GM12878 (cell line): ENCODE results near the gene KRT10. TPM values are rescaled to one million over a fixed set of nuclear protein-coding genes. Genes with fewer than 3 reads are reported as not detected.
A peak's percentile ranks its signal among the peaks of the same experiment; 100 is the strongest.

Source experiments
- ATAC-seq: fragments of 200-7000 bp; cut with Tn5 transposase; 3 replicates; pipeline ENCODE4 v1.9.1; 2020; ENCODE audit warnings: mild to moderate bottlenecking, moderate library complexity
- BruUV-seq: library from RNA; stranded (reverse); fragments of 400-500 nt; replicated peaks from 2 replicates; lab custom pipeline; 2021; lab: Mats Ljungman, UMichigan
- CTCF ChIA-PET: fragments of 300-600 bp; sonication (Branson Sonifier 250); formaldehyde crosslinking; extraction: SDS; loops from one replicate; lab custom pipeline; 2021; ENCODE audit warnings: inconsistent platforms; lab: Yijun Ruan, JAX
- POLR2A ChIA-PET: fragments of 350-600 bp; formaldehyde crosslinking; extraction: SDS; loops from one replicate; lab custom pipeline; 2021; ENCODE audit warnings: inconsistent platforms; lab: Charles Lee
- RAD21 ChIA-PET: fragments of 300-600 bp; sonication (Branson Sonifier 250); formaldehyde crosslinking; loops from one replicate; lab custom pipeline; 2023; ENCODE audit warnings: antibody characterized with exemption; ENCODE audit not compliant: unreplicated experiment; lab: Charles Lee
- SMC1A ChIA-PET: fragments of 300-600 bp; sonication (Branson Sonifier 250); formaldehyde crosslinking; loops from one replicate; lab custom pipeline; 2023; ENCODE audit not compliant: unreplicated experiment, uncharacterized antibody; lab: Charles Lee
- DNase-seq: peaks from one replicate; pipeline ENCODE4 v3.0.0-alpha.2; 2011; ENCODE audit warnings: low read depth, low spot score
- FAIRE-seq: peaks from 3 replicates; lab custom pipeline; 2011; peaks lifted over from hg19 to GRCh38; lab: Jason Lieb, UNC
- H2AFZ ChIP-seq: 2 replicates; pipeline ENCODE4 v1.6.0; 2011; ENCODE audit warnings: low read depth, low read length, control low read depth; ENCODE audit not compliant: control insufficient read depth
- H3K27ac ChIP-seq: 2 replicates; pipeline ENCODE4 v1.5.1; 2011; ENCODE audit warnings: control low read depth; ENCODE audit not compliant: control insufficient read depth, insufficient read depth
- H3K27me3 ChIP-seq, 2 experiments: replicated peaks in 1 of 2; 2 replicates each; pipeline versions ENCODE4 v1.6.0 to v1.6.1; 2011; ENCODE audit warnings: low read length in 1 of 2; ENCODE audit not compliant: control insufficient read depth in 2 of 2, insufficient read depth in 2 of 2
- H3K36me3 ChIP-seq, 2 experiments: 2 replicates each; pipeline ENCODE4 v1.5.1; 2011; ENCODE audit warnings: low read length in 1 of 2; ENCODE audit not compliant: control insufficient read depth in 2 of 2, insufficient read depth in 2 of 2
- H3K4me1 ChIP-seq: 2 replicates; pipeline ENCODE4 v1.6.1; 2011; ENCODE audit warnings: mild to moderate bottlenecking, low read length, moderate library complexity, mixed read lengths; ENCODE audit not compliant: control insufficient read depth, insufficient read depth
- H3K4me2 ChIP-seq: 2 replicates; pipeline ENCODE4 v1.6.0; 2011; ENCODE audit warnings: control low read depth; ENCODE audit not compliant: control insufficient read depth, insufficient read depth
- H3K4me3 ChIP-seq: fragments of 200-600 bp; sonication (generic); 2 replicates; pipeline ENCODE4 v1.5.1; 2016
- H3K79me2 ChIP-seq: 2 replicates; pipeline ENCODE4 v1.6.0; 2011; ENCODE audit warnings: low read length; ENCODE audit not compliant: control insufficient read depth, insufficient read depth
- H3K9ac ChIP-seq: 2 replicates; pipeline ENCODE4 v1.8.0; 2011; ENCODE audit warnings: low read length, control low read depth, mixed read lengths; ENCODE audit not compliant: control insufficient read depth, insufficient read depth
- H3K9me3 ChIP-seq: replicated peaks from 3 replicates; pipeline ENCODE4 v1.5.1; 2011; ENCODE audit warnings: mild to moderate bottlenecking, low read length; ENCODE audit not compliant: control insufficient read depth, insufficient read depth
- H4K20me1 ChIP-seq: 2 replicates; pipeline ENCODE4 v1.6.0; 2011; ENCODE audit not compliant: control insufficient read depth, insufficient read depth
- KDM1A ChIP-seq: fragments of 200-600 bp; sonication (generic); IDR thresholded peaks from 2 replicates; pipeline ENCODE4 v1.6.1; 2016; ENCODE audit warnings: borderline replicate concordance
- POU2F2 ChIP-seq: IDR thresholded peaks from 3 replicates; pipeline ENCODE4 v1.6.1; 2011; ENCODE audit warnings: low read depth, mild to moderate bottlenecking, low read length, borderline replicate concordance
- SMARCA5 ChIP-seq: fragments of 450-650 bp; IDR thresholded peaks from 2 replicates; pipeline ENCODE4 v1.6.1; 2017; ENCODE audit warnings: mild to moderate bottlenecking
- SP1 ChIP-seq: IDR thresholded peaks from one replicate; pipeline ENCODE4 v1.6.1; 2011; ENCODE audit warnings: low read depth, low read length
- ZNF622 ChIP-seq: fragments of 450-650 bp; IDR thresholded peaks from 2 replicates; pipeline ENCODE4 v1.6.1; 2017; ENCODE audit warnings: mild to moderate bottlenecking, inconsistent platforms
- WGBS: methylation state at CpG from one replicate; pipeline ENCODE4 v1.1.6; 2016; ENCODE audit warnings: low lambda C conversion rate; ENCODE audit not compliant: insufficient replicate concordance, insufficient coverage; ENCODE audit errors: missing lambda C conversion rate; 5-methylcytosine and 5-hydroxymethylcytosine counted together
- in situ Hi-C: fragments of 300-500 bp; cut with MboI; formaldehyde crosslinking; loops from 9 replicates; pipeline ENCODE4 v1.14.3; 2018; ENCODE audit warnings: mixed read lengths
- intact Hi-C: fragments of 100-400 bp; cut with micrococcal nuclease; formaldehyde crosslinking; loops from one replicate; pipeline ENCODE4 v1.14.2; 2022; ENCODE audit not compliant: unreplicated experiment
- polyA plus RNA-seq, 11 experiments: library from polyadenylated mRNA; depleted of rRNA in 4 of 11; unstranded in 6 of 11; stranded (reverse) in 5 of 11; fragments of >200 nt; fragmentation: Nextera tagmentation in 4 of 11; fragmentation: Illumina TruSeq in 1 of 11; extraction: Ambion mirVana in 4 of 11; extraction: Trizol in 1 of 11; gene quantifications; 1 replicate in 1 of 11; 2 replicates in 10 of 11; pipeline versions ENCODE4 v1.2.1 to v1.2.3, GENCODE V29; 2011 to 2016; ENCODE audit warnings: inconsistent platforms in 2 of 11, missing spikeins in 2 of 11, low read depth in 1 of 11
- total RNA-seq, 4 experiments: library from RNA; depleted of rRNA in 3 of 4; stranded (reverse); fragments of >200 nt in 3 of 4; fragmentation: Illumina TruSeq in 1 of 4; extraction: Trizol in 1 of 4; gene quantifications; 2 replicates each; pipeline versions ENCODE4 v1.2.1 to v1.2.3, GENCODE V29; 2013 to 2021

KRT10 gene
- total and polyA plus RNA-seq, 10 of the 15 experiments (the other 5 are each of a cell fraction or from before 2014, with no cell fraction given) = 10.8 to 98.5 (median 23.9) TPM

DNA sequence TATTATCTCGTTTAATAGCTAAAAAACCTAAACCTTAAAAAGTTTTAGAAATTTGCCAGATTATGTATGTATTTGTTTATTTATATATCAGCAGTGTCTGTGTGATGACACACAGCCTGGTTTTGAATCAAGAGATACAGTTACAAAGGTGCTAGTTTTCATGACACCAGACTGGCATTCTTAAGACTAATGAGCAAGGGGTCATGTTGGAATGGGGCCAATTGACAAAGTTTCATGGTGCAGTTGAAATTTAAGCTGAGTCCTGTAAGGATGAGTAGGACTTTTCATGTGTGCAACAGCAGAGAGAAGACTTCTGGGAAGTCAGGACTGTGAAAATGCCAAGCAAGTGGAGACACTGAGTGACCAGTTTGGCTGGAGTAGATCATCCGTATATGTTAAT is 3.2 kb upstream of the KRT10 start:
- no peaks in the 10 kb centered on the region for H3K9me3 ChIP-seq
- ChIA-PET RAD21 (no interaction called here), CTCF (interaction anchor here (2.0 kb wide), 1 partner anchor 823 kb away, joined by 8 read pairs; no protein-coding TSS in a partner anchor), SMC1A (no interaction called here), POLR2A (no interaction called here)
- no peak overlapping the region for H3K4me2 ChIP-seq
- 96% methylated on average over 2 of the region's 2 CpGs for WGBS
- DNase-seq (no peak), FAIRE-seq (no peak), ATAC-seq (no peak)
- H3K36me3 ChIP-seq = no peaks in the 10 kb centered on the region
- no peak overlapping the region for H3K4me3 ChIP-seq
- H3K27me3 ChIP-seq = no peaks in the 10 kb centered on the region
- H3K4me1 ChIP-seq = peaks cover 4% of the 10 kb centered on the region; the same call in 1 of the 2 replicates
- intact Hi-C loops (no loop called here), in situ Hi-C loops (no loop called here)
- BruUV-seq = no TSS peak
- no peak overlapping the region for H3K9ac ChIP-seq
- no peak overlapping the region for H2AFZ ChIP-seq
- no peaks in the 10 kb centered on the region for H4K20me1 ChIP-seq
- TF ChIP-seq KDM1A (no peak), SMARCA5 (no peak), SP1 (no peak)
- no peaks in the 10 kb centered on the region for H3K79me2 ChIP-seq
- no peak overlapping the region for H3K27ac ChIP-seq

DNA sequence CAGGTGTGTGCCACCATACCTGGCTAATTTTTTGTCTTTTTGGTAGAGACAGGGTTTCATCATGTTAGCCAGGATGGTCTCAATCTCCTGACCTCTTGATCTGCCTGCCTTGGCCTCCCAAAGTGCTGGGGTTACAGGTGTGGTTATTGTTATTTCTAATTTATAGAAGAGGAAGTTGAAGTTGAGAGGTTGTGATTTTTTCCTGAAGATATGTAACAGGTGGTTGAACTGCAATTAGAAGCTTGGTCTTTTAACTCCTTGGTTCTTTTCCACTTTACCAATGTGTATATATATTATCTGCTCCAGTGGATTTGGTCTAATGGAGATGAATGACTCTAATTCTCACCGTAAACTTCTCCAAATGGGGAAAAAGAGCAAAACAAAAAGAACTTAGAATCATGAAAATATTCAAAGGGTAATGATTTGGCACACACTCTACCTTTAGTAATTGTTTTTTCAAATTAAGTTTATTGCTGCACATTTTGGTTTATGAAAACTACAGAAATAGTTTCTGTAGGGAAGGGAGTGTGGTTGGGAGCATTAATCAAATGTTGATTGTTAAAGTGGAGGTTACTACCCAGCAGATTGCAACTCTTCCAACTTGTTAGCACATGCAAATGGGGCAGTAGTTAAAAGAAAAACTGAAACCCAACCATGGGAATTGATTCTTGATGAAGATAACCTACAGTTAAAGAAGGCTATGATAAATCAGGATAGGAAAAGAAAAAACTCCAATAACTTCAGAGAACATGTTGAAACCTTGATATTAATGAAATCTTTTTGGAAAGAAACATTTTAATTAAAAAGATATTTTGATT is 1.8 kb upstream of the KRT10 start:
- 94% methylated on average over 1 of the region's 1 CpG for WGBS
- intact Hi-C loops = no loop called here
- H3K4me1 ChIP-seq = peaks cover 16% of the 10 kb centered on the region
- peak; percentile 71 for ATAC-seq
- no peak overlapping the region for H3K4me3 ChIP-seq
- H3K36me3 ChIP-seq = no peaks in the 10 kb centered on the region
- BruUV-seq = no TSS peak
- no peaks in the 10 kb centered on the region for H3K79me2 ChIP-seq
- no peak overlapping the region for H3K9ac ChIP-seq
- in situ Hi-C loops = no loop called here
- no peak for DNase-seq
- ChIA-PET CTCF (interaction anchor here (2.0 kb wide), 1 partner anchor 824 kb away, joined by 8 read pairs; no protein-coding TSS in a partner anchor), POLR2A (no interaction called here), RAD21 (no interaction called here), SMC1A (interaction anchor here (0.6 to 1.5 kb wide), 3 partner anchors 207 to 526 kb away, joined by 3 read pairs; no protein-coding TSS in a partner anchor)
- H4K20me1 ChIP-seq = no peaks in the 10 kb centered on the region
- H3K9me3 ChIP-seq = no peaks in the 10 kb centered on the region
- peak overlapping the region; percentile 31 for H3K4me2 ChIP-seq
- H3K27ac ChIP-seq = no peak overlapping the region; the same call in 1 of the 2 replicates
- no peaks in the 10 kb centered on the region for H3K27me3 ChIP-seq
- TF ChIP-seq ZNF622 (no peak), POU2F2 (0 out of 3 replicates have a peak, but pooled peaks have one; percentile 28)
- TF ChIP-seq, all 136 proteins: peak for 1
- peak overlapping the region; percentile 26; the same call in 1 of the 2 replicates for H2AFZ ChIP-seq
- FAIRE-seq = no peak
